ENCODE results near the gene MYL3. TPM values are rescaled to one million over a fixed set of nuclear protein-coding genes. Genes with fewer than 3 reads are reported as not detected.

MYL3 gene
- total and polyA plus RNA-seq, 2 experiments from 2014 or later, result not detected

DNA sequence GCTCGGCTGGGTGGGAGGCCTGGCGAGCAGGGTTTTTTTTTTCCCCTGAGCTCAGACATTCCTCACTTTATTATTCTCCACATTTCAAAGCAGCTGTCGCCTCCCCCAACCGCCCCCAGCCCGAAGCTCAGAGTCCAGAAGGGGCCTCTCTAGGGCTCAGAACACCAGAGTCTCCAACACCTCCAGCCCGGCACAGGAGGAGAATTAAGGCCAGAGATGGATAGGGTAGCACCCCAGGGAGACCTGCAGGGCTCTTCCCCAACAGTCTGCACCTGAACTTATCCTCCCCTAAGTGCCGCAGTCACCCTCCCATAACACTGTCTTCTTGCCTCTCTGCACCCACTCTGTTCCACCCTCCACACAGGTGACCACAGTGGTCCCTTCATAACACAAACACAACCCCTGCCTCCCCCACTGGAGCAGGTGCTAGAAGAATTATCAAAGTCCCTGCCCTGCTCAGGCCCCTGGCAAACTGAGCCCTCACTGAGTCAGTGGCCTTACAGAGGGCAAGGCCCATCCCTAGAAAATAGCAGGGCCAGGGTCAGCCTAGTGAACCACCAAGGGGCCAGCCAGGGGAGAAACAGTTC is 14.1 kb downstream of the MYL3 start:
- Histone ChIP-seq H3K9ac (no peak overlapping the region), H3K4me3 (no peak overlapping the region), H2AFZ (no peak overlapping the region), H3K79me2 (ENCODE audit: insufficient read depth) (no peaks in the 10 kb centered on the region), H3K4me2 (ENCODE audit: unreplicated experiment) (no peak overlapping the region), H3K4me1 (ENCODE audit: insufficient read depth) (no peaks in the 10 kb centered on the region; the same call in 1 of the 2 replicates), H3K27me3 (replicated peaks; ENCODE audit: insufficient read depth) (no peaks in the 10 kb centered on the region), H4K20me1 (ENCODE audit: insufficient read depth) (no peaks in the 10 kb centered on the region), H3K9me3 (ENCODE audit: low read depth) (no peaks in the 10 kb centered on the region), H3K9me2 (ENCODE audit: insufficient read depth) (no peaks in the 10 kb centered on the region), H3K27ac (no peak overlapping the region), H3F3A (ENCODE audit: insufficient read depth) (no peaks in the 10 kb centered on the region; the same call in 1 of the 2 replicates), H3K36me3 (ENCODE audit: low read depth) (no peaks in the 10 kb centered on the region)
- in situ Hi-C loops (cut with MboI), result no loop called here
- 66 to 74% methylated on average over 7 of the region's 7 CpGs for WGBS, 2 experiments (ENCODE audit: low coverage in 1 of 2, low lambda C conversion rate in 2 of 2, missing lambda C conversion rate in 2 of 2)
- TF ChIP-seq EZH2 (IDR thresholded peaks at IDR 0.05; ENCODE audit: insufficient read depth, poor library complexity, severe bottlenecking) (no peak), EZH2phosphoT487 (IDR thresholded peaks at IDR 0.05; ENCODE audit: insufficient read depth, low read depth) (no peak)
- DNase-seq, result no peak

DNA sequence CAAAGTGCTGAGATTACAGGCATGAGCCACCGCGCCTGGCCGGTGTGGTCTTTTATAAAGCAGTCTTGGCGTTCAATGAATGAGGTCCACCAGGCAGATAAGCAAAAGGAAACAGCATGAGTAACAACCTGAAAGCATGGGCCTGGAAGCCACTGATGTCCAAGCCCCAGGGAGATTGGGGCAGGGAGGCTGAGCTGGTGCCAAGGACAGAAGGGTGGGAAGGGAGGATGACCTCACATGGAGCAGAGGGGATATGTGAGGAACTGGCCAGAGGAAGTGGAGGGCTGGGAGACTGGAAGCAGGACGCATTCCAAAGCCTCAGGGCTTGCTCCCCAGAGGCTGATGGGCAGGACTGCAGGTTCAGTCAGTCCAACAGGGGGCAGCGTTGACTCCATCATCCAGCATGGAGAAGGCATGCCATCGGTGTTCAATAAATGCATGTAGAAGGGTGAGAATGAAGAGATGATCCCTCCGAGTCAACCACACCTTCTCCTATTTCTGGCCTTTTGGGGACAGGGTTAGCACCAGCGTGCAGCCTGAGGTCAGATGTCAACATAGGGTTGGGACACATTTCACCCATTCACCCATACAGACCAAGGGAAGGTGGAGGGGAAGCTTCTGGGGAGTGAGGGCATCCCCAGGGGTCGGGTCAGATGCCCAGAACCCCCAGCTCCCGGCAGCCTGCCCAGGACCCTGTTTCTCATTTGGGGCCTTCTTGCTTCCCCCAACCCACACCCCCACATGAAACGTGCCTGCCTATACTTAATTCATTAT is 14.8 kb downstream of the MYL3 start:
- TF ChIP-seq EZH2 (IDR thresholded peaks at IDR 0.05; ENCODE audit: insufficient read depth, poor library complexity, severe bottlenecking) (no peak), EZH2phosphoT487 (IDR thresholded peaks at IDR 0.05; ENCODE audit: insufficient read depth, low read depth) (no peak)
- Histone ChIP-seq H3K27me3 (replicated peaks; ENCODE audit: insufficient read depth) (no peaks in the 10 kb centered on the region), H4K20me1 (ENCODE audit: insufficient read depth) (no peaks in the 10 kb centered on the region), H3K27ac (no peak overlapping the region), H2AFZ (no peak overlapping the region), H3K9me3 (ENCODE audit: low read depth) (no peaks in the 10 kb centered on the region), H3K4me2 (ENCODE audit: unreplicated experiment) (no peak overlapping the region), H3K4me1 (ENCODE audit: insufficient read depth) (no peaks in the 10 kb centered on the region; the same call in 1 of the 2 replicates), H3K9me2 (ENCODE audit: insufficient read depth) (no peaks in the 10 kb centered on the region), H3F3A (ENCODE audit: insufficient read depth) (no peaks in the 10 kb centered on the region; the same call in 1 of the 2 replicates), H3K9ac (no peak overlapping the region), H3K36me3 (ENCODE audit: low read depth) (no peaks in the 10 kb centered on the region), H3K79me2 (ENCODE audit: insufficient read depth) (no peaks in the 10 kb centered on the region), H3K4me3 (no peak overlapping the region)
- in situ Hi-C loops (cut with MboI), result no loop called here
- peak; percentile 54 for DNase-seq
- 70 to 71% methylated on average over 12 of the region's 12 CpGs for WGBS, 2 experiments (ENCODE audit: low coverage in 1 of 2, low lambda C conversion rate in 2 of 2, missing lambda C conversion rate in 2 of 2)

DNA sequence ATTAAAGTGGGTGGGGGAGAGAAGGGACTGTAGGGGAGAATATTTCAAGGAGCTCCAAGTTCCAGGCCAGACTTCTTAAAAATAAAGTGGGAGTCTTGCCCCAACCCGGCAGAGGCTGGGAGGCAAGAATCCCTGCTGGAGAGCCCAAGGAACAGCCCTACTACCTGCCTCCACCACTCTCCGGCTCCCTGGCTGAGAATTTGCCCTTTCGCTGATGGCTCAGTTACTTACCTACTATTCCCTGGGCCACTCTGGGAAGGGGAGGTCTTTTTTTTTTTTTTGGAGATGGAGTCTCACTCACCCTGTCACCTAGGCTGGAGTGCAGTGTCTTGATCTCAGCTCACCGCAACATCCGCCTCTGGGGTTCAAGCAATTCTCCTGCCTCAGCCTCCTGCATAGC is 15.5 kb downstream of the MYL3 start:
- 79 to 80% methylated on average over 5 of the region's 5 CpGs for WGBS, 2 experiments (ENCODE audit: low coverage in 1 of 2, low lambda C conversion rate in 2 of 2, missing lambda C conversion rate in 2 of 2)
- Histone ChIP-seq H3K79me2 (ENCODE audit: insufficient read depth) (no peaks in the 10 kb centered on the region), H2AFZ (no peak overlapping the region), H3K36me3 (ENCODE audit: low read depth) (no peaks in the 10 kb centered on the region), H4K20me1 (ENCODE audit: insufficient read depth) (no peaks in the 10 kb centered on the region), H3K27me3 (replicated peaks; ENCODE audit: insufficient read depth) (no peaks in the 10 kb centered on the region), H3K27ac (no peak overlapping the region), H3F3A (ENCODE audit: insufficient read depth) (no peaks in the 10 kb centered on the region; the same call in 1 of the 2 replicates), H3K9ac (no peak overlapping the region), H3K9me2 (ENCODE audit: insufficient read depth) (no peaks in the 10 kb centered on the region), H3K4me3 (no peak overlapping the region), H3K4me2 (ENCODE audit: unreplicated experiment) (no peak overlapping the region), H3K9me3 (ENCODE audit: low read depth) (peaks cover 3% of the 10 kb centered on the region), H3K4me1 (ENCODE audit: insufficient read depth) (no peaks in the 10 kb centered on the region; the same call in 1 of the 2 replicates)
- TF ChIP-seq EZH2phosphoT487 (IDR thresholded peaks at IDR 0.05; ENCODE audit: insufficient read depth, low read depth) (no peak), EZH2 (IDR thresholded peaks at IDR 0.05; ENCODE audit: insufficient read depth, poor library complexity, severe bottlenecking) (no peak)
- in situ Hi-C loops (cut with MboI), result no loop called here
- no peak for DNase-seq

DNA sequence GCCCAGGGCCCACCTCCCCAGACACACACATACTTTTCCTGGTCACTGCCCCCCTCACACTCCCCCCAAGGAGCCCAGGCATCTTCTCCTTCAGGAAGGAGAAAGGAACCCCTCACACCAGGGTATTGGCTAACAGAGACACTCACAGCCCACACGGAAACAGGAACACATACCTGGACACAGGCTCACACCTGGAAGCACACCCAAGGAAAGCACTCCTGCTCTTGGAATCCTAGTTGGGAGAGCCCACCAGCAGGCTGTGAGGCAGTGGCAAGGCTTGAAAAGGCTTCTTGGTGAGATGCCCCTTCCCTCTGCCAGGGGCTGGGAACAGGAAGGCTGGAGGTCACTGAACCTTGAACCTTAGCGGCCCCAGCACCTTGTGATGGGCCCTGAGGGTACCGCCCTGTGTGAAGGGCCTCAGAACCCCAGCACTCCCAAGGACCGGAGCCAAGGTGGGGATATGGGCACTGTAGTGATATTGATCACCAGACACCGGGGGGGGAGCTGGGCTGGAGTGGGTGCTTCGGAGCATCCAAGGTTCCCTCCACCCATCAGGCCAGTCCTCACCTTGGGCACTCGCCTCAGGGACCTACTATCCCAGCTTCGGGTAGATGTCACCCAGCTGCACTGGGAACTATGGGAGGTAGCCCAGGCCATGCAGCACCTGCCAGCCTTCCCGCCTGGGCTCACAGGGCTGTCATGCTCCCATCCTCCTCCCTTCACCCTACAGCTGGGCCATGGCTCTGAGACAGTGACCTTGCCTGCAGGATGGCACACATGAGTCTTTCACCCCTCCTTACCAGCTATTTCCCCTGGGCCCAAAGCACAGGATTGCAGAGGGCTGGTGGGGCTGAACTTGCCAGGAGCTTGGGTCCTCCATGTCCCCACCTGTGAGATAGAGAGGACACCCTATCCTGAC is 16.4 kb downstream of the MYL3 start:
- Histone ChIP-seq H2AFZ (peak overlapping the region; percentile 81), H3K36me3 (ENCODE audit: low read depth) (no peaks in the 10 kb centered on the region), H3K27me3 (replicated peaks; ENCODE audit: insufficient read depth) (no peaks in the 10 kb centered on the region), H3K27ac (no peak overlapping the region), H3K9ac (peak overlapping the region; percentile 80), H3K4me1 (ENCODE audit: insufficient read depth) (no peaks in the 10 kb centered on the region; the same call in 1 of the 2 replicates), H3F3A (ENCODE audit: insufficient read depth) (no peaks in the 10 kb centered on the region; the same call in 1 of the 2 replicates), H3K9me3 (ENCODE audit: low read depth) (peaks cover 4% of the 10 kb centered on the region), H3K9me2 (ENCODE audit: insufficient read depth) (no peaks in the 10 kb centered on the region), H4K20me1 (ENCODE audit: insufficient read depth) (no peaks in the 10 kb centered on the region), H3K4me3 (peak overlapping the region; percentile 67), H3K79me2 (ENCODE audit: insufficient read depth) (no peaks in the 10 kb centered on the region), H3K4me2 (ENCODE audit: unreplicated experiment) (peak overlapping the region; percentile 56)
- 86 to 91% methylated on average over 8 to 9 of the region's 9 CpGs for WGBS, 2 experiments (ENCODE audit: low coverage in 1 of 2, low lambda C conversion rate in 2 of 2, missing lambda C conversion rate in 2 of 2)
- TF ChIP-seq EZH2phosphoT487 (IDR thresholded peaks at IDR 0.05; ENCODE audit: insufficient read depth, low read depth), result no peak
- TF ChIP-seq EZH2 (IDR thresholded peaks at IDR 0.05; ENCODE audit: insufficient read depth, poor library complexity, severe bottlenecking), result no peak
- in situ Hi-C loops (cut with MboI), result no loop called here
- no peak for DNase-seq

All from GM23248 (cell line).